CD14-positive monocyte (primary cell): Measurements from ENCODE around the gene GAS7. TPM values are rescaled to one million over a fixed set of nuclear protein-coding genes. Genes with fewer than 3 reads are reported as not detected.

Experiments used
- DNase-seq, 3 donors: peaks; one replicate each; pipeline ENCODE4 v3.0.0-alpha.2; 2011 to 2022
- H2AFZ ChIP-seq: 2 replicates; pipeline ENCODE4 v1.6.0; 2012; ENCODE audit warnings: mild to moderate bottlenecking, low read depth, low read length, inconsistent platforms; ENCODE audit not compliant: insufficient read depth, poor library complexity, severe bottlenecking
- H3K27ac ChIP-seq, 2 donors: 1 replicate in 1 of 2; 2 replicates in 1 of 2; pipeline ENCODE4 v1.5.1; 2012 to 2013; ENCODE audit warnings: low read length in 2 of 2, control low read depth in 1 of 2, inconsistent platforms in 1 of 2, low read depth in 1 of 2, mild to moderate bottlenecking in 1 of 2
- H3K27me3 ChIP-seq, 2 donors: one replicate each; pipeline versions ENCODE4 v1.6.0 to v1.6.1; 2011 to 2013; ENCODE audit warnings: low read length in 2 of 2; ENCODE audit not compliant: control insufficient read depth in 2 of 2, insufficient read depth in 2 of 2
- H3K36me3 ChIP-seq, 2 donors: replicated peaks in 1 of 2; 1 replicate in 1 of 2; 2 replicates in 1 of 2; pipeline versions ENCODE4 v1.5.1 to v1.6.1; 2012 to 2013; ENCODE audit warnings: low read length in 2 of 2, control low read depth in 1 of 2, inconsistent platforms in 1 of 2, mild to moderate bottlenecking in 1 of 2; ENCODE audit not compliant: insufficient read depth in 2 of 2, control insufficient read depth in 1 of 2
- H3K4me1 ChIP-seq, 2 donors: 1 replicate in 1 of 2; 2 replicates in 1 of 2; pipeline versions ENCODE4 v1.5.1 to v1.6.1; 2012 to 2013; ENCODE audit warnings: low read length in 2 of 2, control low read depth in 1 of 2, inconsistent platforms in 1 of 2, mild to moderate bottlenecking in 1 of 2, moderate library complexity in 1 of 2; ENCODE audit not compliant: insufficient read depth in 2 of 2, control insufficient read depth in 1 of 2
- H3K4me2 ChIP-seq: replicated peaks from 2 replicates; pipeline ENCODE3; 2012; ENCODE audit warnings: low read length, moderate library complexity, mild to moderate bottlenecking; ENCODE audit not compliant: poor library complexity, severe bottlenecking; ENCODE audit errors: extremely low read depth
- H3K4me3 ChIP-seq, 3 experiments: fragments of 200-600 bp in 1 of 3; sonication (generic) in 1 of 3; replicated peaks in 1 of 3; 1 replicate in 2 of 3; 2 replicates in 1 of 3; pipeline ENCODE4 v1.5.1; 2011 to 2013; ENCODE audit warnings: low read length in 3 of 3, mild to moderate bottlenecking in 3 of 3, control low read depth in 2 of 3, low read depth in 2 of 3, inconsistent platforms in 1 of 3, moderate library complexity in 1 of 3
- H3K79me2 ChIP-seq: 2 replicates; pipeline ENCODE4 v1.6.0; 2012; ENCODE audit warnings: mild to moderate bottlenecking, control low read depth, inconsistent platforms, low read length, moderate library complexity; ENCODE audit not compliant: insufficient read depth
- H3K9ac ChIP-seq: 2 replicates; pipeline ENCODE4 v1.6.0; 2017; ENCODE audit warnings: low read length, mild to moderate bottlenecking; ENCODE audit not compliant: insufficient read depth, poor library complexity, severe bottlenecking
- H3K9me3 ChIP-seq, 2 donors: replicated peaks in 1 of 2; 1 replicate in 1 of 2; 2 replicates in 1 of 2; pipeline versions ENCODE4 v1.5.1 to v1.6.1; 2012 to 2013; ENCODE audit warnings: low read length in 2 of 2, control low read depth in 1 of 2; ENCODE audit not compliant: control insufficient read depth in 1 of 2, insufficient read depth in 1 of 2
- H4K20me1 ChIP-seq: 2 replicates; pipeline ENCODE4 v1.6.0; 2012; ENCODE audit warnings: mild to moderate bottlenecking, low read length, control low read depth, moderate library complexity; ENCODE audit not compliant: insufficient read depth
- H3K27ac Mint-ChIP-seq, 7 donors: one replicate each; pipeline ENCODE4 v1.8.0; 2020; ENCODE audit warnings: mild to moderate bottlenecking in 7 of 7, mixed read lengths in 7 of 7, moderate library complexity in 6 of 7, inconsistent platforms in 2 of 7
- H3K27me3 Mint-ChIP-seq, 3 donors: one replicate each; pipeline ENCODE4 v1.8.0; 2021 to 2022; ENCODE audit warnings: low read depth in 3 of 3, mild to moderate bottlenecking in 3 of 3, mixed read lengths in 3 of 3, moderate library complexity in 3 of 3, inconsistent platforms in 1 of 3
- H3K36me3 Mint-ChIP-seq, 2 donors: one replicate each; pipeline ENCODE4 v1.8.0; 2020; ENCODE audit warnings: mixed read lengths in 2 of 2, inconsistent platforms in 1 of 2, mild to moderate bottlenecking in 1 of 2
- H3K4me1 Mint-ChIP-seq: one replicate; pipeline ENCODE4 v1.8.0; 2020; ENCODE audit warnings: mild to moderate bottlenecking, mixed read lengths
- H3K4me3 Mint-ChIP-seq, 2 donors: one replicate each; pipeline ENCODE4 v1.8.0; 2020; ENCODE audit warnings: mild to moderate bottlenecking in 2 of 2, mixed read lengths in 2 of 2, moderate library complexity in 1 of 2
- H3K9me3 Mint-ChIP-seq, 7 donors: one replicate each; pipeline ENCODE4 v1.8.0; 2020 to 2022; ENCODE audit warnings: mixed read lengths in 7 of 7, mild to moderate bottlenecking in 6 of 7, moderate library complexity in 6 of 7, inconsistent platforms in 2 of 7
- CTCF ChIP-seq: fragments of 200-600 bp; IDR thresholded peaks from one replicate; pipeline ENCODE4 v1.8.0; 2022; ENCODE audit warnings: antibody characterized with exemption, mild to moderate bottlenecking
- WGBS: methylation state at CpG from one replicate; pipeline ENCODE4 v1.1.5; 2013; ENCODE audit warnings: missing lambda C conversion rate; ENCODE audit not compliant: insufficient coverage; 5-methylcytosine and 5-hydroxymethylcytosine counted together
- intact Hi-C, 2 donors: fragments of 100-400 bp; cut with micrococcal nuclease; formaldehyde crosslinking; loops; one replicate each; pipeline versions ENCODE4 v1.15.0 to v1.15.1; 2023
- polyA plus RNA-seq, 3 donors: library from polyadenylated mRNA; depleted of rRNA in 1 of 3; unstranded in 2 of 3; stranded (reverse) in 1 of 3; fragments of 300-500 nt in 2 of 3; fragments of >200 nt in 1 of 3; fragmentation: Illumina TruSeq in 2 of 3; gene quantifications; 1 replicate in 2 of 3; 2 replicates in 1 of 3; pipeline ENCODE4 v1.2.3, GENCODE V29; 2012 to 2021

Gene GAS7
- polyA plus RNA-seq, 3 donors: 53.1 to 91.9 (median 66.6) TPM

- Mint-ChIP-seq H3K9me3 (peaks cover 0 to 5% (median 2%) of the 10 kb centered on the region in 7 donors), H3K4me3 (peak overlapping the region; percentile 74 to 93), H3K27me3 (peaks cover 0 to 6% (median 0%) of the 10 kb centered on the region in 3 donors), H3K36me3 (peaks cover 29 to 39% of the 10 kb centered on the region in 2 donors), H3K27ac (peak overlapping the region; percentile 96 to 99 (median 97)), H3K4me1 (peaks cover 92% of the 10 kb centered on the region)
- Histone ChIP-seq H3K4me3 (peak overlapping the region; percentile 49 to 77 (median 66)), H4K20me1 (no peaks in the 10 kb centered on the region), H3K4me2 (peak overlapping the region; percentile 80), H2AFZ (peak overlapping the region; percentile 29), H3K4me1 (peaks cover 76 to 80% of the 10 kb centered on the region in 2 donors), H3K27me3 (no peaks in the 10 kb centered on the region), H3K36me3 (peaks cover 0 to 11% of the 10 kb centered on the region in 2 donors), H3K27ac (peak overlapping the region; percentile 91 to 94), H3K9me3 (no peaks in the 10 kb centered on the region), H3K79me2 (peaks cover 78% of the 10 kb centered on the region), H3K9ac (peak overlapping the region; percentile 72)
- DNase-seq: peak; percentile 64 to 84 (median 83)
- 14% methylated on average over 8 of the region's 11 CpGs for WGBS
- intact Hi-C loops: no loop called here
- TF ChIP-seq CTCF: no peak
Measured at GRCh38 chr17:10036511-10037061, 161.8 kb downstream of the GAS7 start.

GRCh38 chr17:10035885-10036284 lies 162.5 kb downstream of the GAS7 start:
- H3K36me3 Mint-ChIP-seq: peaks cover 34 to 46% of the 10 kb centered on the region in 2 donors
- H3K4me3 Mint-ChIP-seq: peak overlapping the region; percentile 74 to 93
- H4K20me1 ChIP-seq: peaks cover 5% of the 10 kb centered on the region
- H3K4me1 ChIP-seq: peaks cover 80% of the 10 kb centered on the region in 2 donors
- peak overlapping the region; percentile 80 for H3K4me2 ChIP-seq
- intact Hi-C loops: loop anchor here in 1 of 2 donors (2.0 kb wide), 1 partner anchor 15 kb away; no protein-coding TSS in a partner anchor
- H3K4me1 Mint-ChIP-seq: peaks cover 92% of the 10 kb centered on the region
- no peak overlapping the region for H2AFZ ChIP-seq
- no peak for DNase-seq
- H3K9me3 Mint-ChIP-seq: peaks cover 0 to 5% (median 2%) of the 10 kb centered on the region in 7 donors
- peaks cover 80% of the 10 kb centered on the region for H3K79me2 ChIP-seq
- H3K27ac ChIP-seq: peak overlapping the region; percentile 91 to 94
- H3K27me3 ChIP-seq: no peaks in the 10 kb centered on the region
- 79% methylated on average over 2 of the region's 4 CpGs for WGBS
- peaks cover 6 to 18% of the 10 kb centered on the region in 2 donors for H3K36me3 ChIP-seq
- H3K27me3 Mint-ChIP-seq: peaks cover 0 to 6% (median 0%) of the 10 kb centered on the region in 3 donors
- H3K9ac ChIP-seq: peak overlapping the region; percentile 72
- TF ChIP-seq CTCF: no peak
- H3K27ac Mint-ChIP-seq: peak overlapping the region; percentile 96 to 99 (median 97)
- no peaks in the 10 kb centered on the region for H3K9me3 ChIP-seq
- peak overlapping the region; percentile 49 to 77 (median 66) for H3K4me3 ChIP-seq
